HepG2 (cell line): Measurements from ENCODE around the gene CNTN5. TPM values are rescaled to one million over a fixed set of nuclear protein-coding genes. Genes with fewer than 3 reads are reported as not detected.

Experiments
- ATAC-seq: fragments of 200-7000 bp; cut with Tn5 transposase; 3 replicates; pipeline ENCODE4 v1.9.1; 2020; ENCODE audit warnings: mild to moderate bottlenecking, moderate library complexity
- BruUV-seq: library from RNA; stranded (reverse); fragments of 400-500 nt; replicated peaks from 2 replicates; lab custom pipeline; 2021; lab: Mats Ljungman, UMichigan
- CTCF ChIA-PET: fragments of 300-600 bp; formaldehyde crosslinking; extraction: SDS; loops from one replicate; lab custom pipeline; 2021; ENCODE audit warnings: low total read pairs, inconsistent platforms, low intra/inter-chr PET ratio; lab: Yijun Ruan, JAX
- POLR2A ChIA-PET: fragments of 350-600 bp; sonication (Branson Sonifier 250); formaldehyde crosslinking; loops from one replicate; lab custom pipeline; 2020; ENCODE audit warnings: antibody characterized with exemption, inconsistent platforms; lab: Yijun Ruan, JAX
- DNase-seq: peaks from one replicate; pipeline ENCODE4 v3.0.0-alpha.2; 2015; ENCODE audit warnings: low spot score
- FAIRE-seq: peaks from 3 replicates; lab custom pipeline; 2011; peaks lifted over from hg19 to GRCh38; lab: Jason Lieb, UNC
- H2AFZ ChIP-seq: one replicate; pipeline ENCODE4 v1.6.1; 2011; ENCODE audit warnings: low read length, inconsistent platforms
- H3K27ac ChIP-seq: fragments of 300-600 bp; 3 replicates; pipeline ENCODE4 v1.8.0; 2011; ENCODE audit warnings: mixed run types, mild to moderate bottlenecking, mixed read lengths, low read length, inconsistent platforms; ENCODE audit not compliant: insufficient read depth; ENCODE audit errors: extremely low read length
- H3K27me3 ChIP-seq, 2 experiments: fragments of 200-600 bp in 1 of 2; 2 replicates in 1 of 2; 3 replicates in 1 of 2; pipeline versions ENCODE4 v1.6.0 to v1.8.0; 2011; ENCODE audit warnings: low read length in 2 of 2, mild to moderate bottlenecking in 2 of 2, moderate library complexity in 2 of 2, inconsistent platforms in 1 of 2; ENCODE audit not compliant: insufficient read depth in 2 of 2, control insufficient read depth in 1 of 2
- H3K36me3 ChIP-seq, 2 experiments: fragments of 200-600 bp in 1 of 2; replicated peaks in 1 of 2; 2 replicates in 1 of 2; 3 replicates in 1 of 2; pipeline versions ENCODE4 v1.5.1 to v1.8.0; 2011; ENCODE audit warnings: low read length in 2 of 2, inconsistent platforms in 1 of 2; ENCODE audit not compliant: insufficient read depth in 2 of 2, control insufficient read depth in 1 of 2
- H3K4me1 ChIP-seq: 2 replicates; pipeline ENCODE4 v1.5.1; 2012; ENCODE audit warnings: low read length, inconsistent platforms; ENCODE audit not compliant: insufficient read depth
- H3K4me2 ChIP-seq: 2 replicates; pipeline ENCODE4 v1.6.0; 2011; ENCODE audit warnings: low read depth, low read length, inconsistent platforms
- H3K4me3 ChIP-seq, 3 experiments: fragments of 200-600 bp in 1 of 3; sonication (generic), shearing (Covaris generic) in 1 of 3; replicated peaks in 1 of 3; 2 replicates each; pipeline ENCODE4 v1.5.1; 2011 to 2016; ENCODE audit warnings: low read length in 3 of 3, inconsistent platforms in 2 of 3, low read depth in 2 of 3, mild to moderate bottlenecking in 2 of 3, control low read depth in 1 of 3, mixed read lengths in 1 of 3; ENCODE audit not compliant: insufficient read depth in 1 of 3
- H3K79me2 ChIP-seq: one replicate; pipeline ENCODE4 v1.6.1; 2011; ENCODE audit warnings: low read length, inconsistent platforms; ENCODE audit not compliant: insufficient read depth
- H3K9ac ChIP-seq: 2 replicates; pipeline ENCODE4 v1.6.0; 2011; ENCODE audit warnings: mild to moderate bottlenecking, low read depth, low read length, inconsistent platforms; ENCODE audit not compliant: insufficient read depth
- H3K9me3 ChIP-seq: 2 replicates; pipeline ENCODE4 v1.5.1; 2012; ENCODE audit warnings: mild to moderate bottlenecking, low read length
- H4K20me1 ChIP-seq: 2 replicates; pipeline ENCODE4 v1.6.0; 2011; ENCODE audit warnings: inconsistent platforms, mild to moderate bottlenecking, low read length, moderate library complexity; ENCODE audit not compliant: insufficient read depth
- BCL3 ChIP-seq: sonication (generic); formaldehyde crosslinking; IDR thresholded peaks from 2 replicates; pipeline ENCODE4 v1.5.1; 2020; ENCODE audit warnings: mild to moderate bottlenecking, missing genetic modification reagents, moderate library complexity
- NRL ChIP-seq: sonication (generic); formaldehyde crosslinking; IDR thresholded peaks from 2 replicates; pipeline ENCODE4 v1.5.0; 2020; ENCODE audit warnings: missing genetic modification reagents, mild to moderate bottlenecking, moderate library complexity, borderline replicate concordance
- SMC3 ChIP-seq: IDR thresholded peaks from 2 replicates; pipeline ENCODE4 v1.6.1; 2011; ENCODE audit warnings: low read length, improper control_type of control experiment
- ZNF557 ChIP-seq: sonication (generic); formaldehyde crosslinking; IDR thresholded peaks from 2 replicates; pipeline ENCODE4 v1.4.0; 2020; ENCODE audit warnings: missing genetic modification reagents
- ZNF883 ChIP-seq: sonication (generic); formaldehyde crosslinking; IDR thresholded peaks from 2 replicates; pipeline ENCODE4 v1.5.1; 2020; ENCODE audit warnings: mild to moderate bottlenecking, missing genetic modification reagents; ENCODE audit errors: not compliant biosample characterization
- WGBS: methylation state at CpG from one replicate; pipeline ENCODE4 v1.1.6; 2017; ENCODE audit warnings: low lambda C conversion rate; 5-methylcytosine and 5-hydroxymethylcytosine counted together
- in situ Hi-C: cut with HindIII; loops from 2 replicates; pipeline ENCODE4 v1.10.0; 2017; ENCODE audit warnings: low pct_unique_long_range_greater_than_20kb; ENCODE audit not compliant: extremely low pct_ligation_motif_present
- intact Hi-C: fragments of 100-400 bp; cut with micrococcal nuclease; formaldehyde crosslinking; loops from one replicate; pipeline ENCODE4 v1.10.0; 2022; ENCODE audit not compliant: unreplicated experiment
- polyA plus RNA-seq, 8 experiments: library from polyadenylated mRNA; depleted of rRNA in 3 of 8; stranded (reverse) in 7 of 8; unstranded in 1 of 8; fragments of >200 nt; fragmentation: Illumina TruSeq in 4 of 8; extraction: Trizol in 4 of 8; gene quantifications; 2 replicates each; pipeline versions ENCODE4 v1.2.1 to v1.2.3, GENCODE V29; 2011 to 2016; ENCODE audit warnings: low read depth in 4 of 8, missing spikeins in 1 of 8, mixed read lengths in 1 of 8; ENCODE audit not compliant: insufficient read depth in 1 of 8
- total RNA-seq, 5 experiments: library from RNA; depleted of rRNA; stranded (reverse); fragments of >200 nt; fragmentation: Illumina TruSeq; extraction: Trizol; gene quantifications; 2 replicates each; pipeline ENCODE4 v1.2.3, GENCODE V29; 2016; ENCODE audit warnings: low read depth in 1 of 5
- TF ChIP-seq, protein P1 (sequence below): sonication (generic); formaldehyde crosslinking; IDR thresholded peaks from 2 replicates; pipeline ENCODE4 v1.5.1; 2020; ENCODE audit warnings: missing genetic modification reagents, mild to moderate bottlenecking, borderline replicate concordance

The CNTN5 gene
- total and polyA plus RNA-seq, 2 of the 13 experiments (the other 11 are each of a cell fraction or from before 2014, with no cell fraction given) = not detected

- Histone ChIP-seq H3K36me3 (no peaks in the 10 kb centered on the region), H3K4me1 (no peaks in the 10 kb centered on the region), H4K20me1 (no peaks in the 10 kb centered on the region), H3K4me3 (no peak overlapping the region), H3K4me2 (no peak overlapping the region), H3K79me2 (no peaks in the 10 kb centered on the region), H3K9me3 (no peaks in the 10 kb centered on the region), H3K27me3 (no peaks in the 10 kb centered on the region), H3K27ac (no peak overlapping the region), H3K9ac (no peak overlapping the region), H2AFZ (no peak overlapping the region)
- DNase-seq (no peak), ATAC-seq (no peak), FAIRE-seq (no peak)
- BruUV-seq = no TSS peak
- intact Hi-C loops = no loop called here
- ChIA-PET CTCF (no interaction called here), POLR2A (no interaction called here)
- TF ChIP-seq SMC3 = no peak
- TF ChIP-seq NRL (CRISPR knock-in tag) = no peak
- TF ChIP-seq, protein P1, sequence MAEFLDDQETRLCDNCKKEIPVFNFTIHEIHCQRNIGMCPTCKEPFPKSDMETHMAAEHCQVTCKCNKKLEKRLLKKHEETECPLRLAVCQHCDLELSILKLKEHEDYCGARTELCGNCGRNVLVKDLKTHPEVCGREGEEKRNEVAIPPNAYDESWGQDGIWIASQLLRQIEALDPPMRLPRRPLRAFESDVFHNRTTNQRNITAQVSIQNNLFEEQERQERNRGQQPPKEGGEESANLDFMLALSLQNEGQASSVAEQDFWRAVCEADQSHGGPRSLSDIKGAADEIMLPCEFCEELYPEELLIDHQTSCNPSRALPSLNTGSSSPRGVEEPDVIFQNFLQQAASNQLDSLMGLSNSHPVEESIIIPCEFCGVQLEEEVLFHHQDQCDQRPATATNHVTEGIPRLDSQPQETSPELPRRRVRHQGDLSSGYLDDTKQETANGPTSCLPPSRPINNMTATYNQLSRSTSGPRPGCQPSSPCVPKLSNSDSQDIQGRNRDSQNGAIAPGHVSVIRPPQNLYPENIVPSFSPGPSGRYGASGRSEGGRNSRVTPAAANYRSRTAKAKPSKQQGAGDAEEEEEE (CRISPR knock-in tag) = no peak
- no peak for TF ChIP-seq BCL3 (CRISPR knock-in tag)
- TF ChIP-seq ZNF883 = no peak
- TF ChIP-seq ZNF557 (CRISPR knock-in tag) = no peak
- in situ Hi-C loops = no loop called here
- WGBS = 0% methylated on average over 7 of the region's 7 CpGs
Observed at GRCh38 chr11:99366546-99366945, 345.8 kb downstream of the CNTN5 start.
